ENCODE measurements around the gene BRD9. TPM values are rescaled to one million over a fixed set of nuclear protein-coding genes. Genes with fewer than 3 reads are reported as not detected.
"Not testable (repeated sequence)": the region's sequence is repeated elsewhere in the genome, so short reads cannot be mapped to it uniquely, and the experiment has no call there.

BRD9 gene
- 10 to 100 TPM; 15.6 to 27.6 (median 24.3) TPM for polyA plus RNA-seq

GRCh38 chr5:892394-893136, at the start of gene BRD9, which contains the start of gene TRIP13:
TSS of gene BRD9 (minus strand) at chr5:892801. CDS start at chr5:892657, 144 bp downstream.
TSS of gene TRIP13 (plus strand) at chr5:892884. CDS start at chr5:892999, 115 bp downstream.
- WGBS, 3 donors: 0% methylated on average over 73 to 91 of the region's 91 CpGs
- H3K27ac ChIP-seq (ENCODE audit: low read depth, low read length): no peak within 1 kb of the TSS

- not testable (repeated sequence) for H3K27ac ChIP-seq (ENCODE audit: low read depth, low read length)
- 81 to 90% (median 87%) methylated on average over 2 of the region's 2 CpGs for WGBS, 3 donors
Observed at GRCh38 chr5:940741-941140, 48.1 kb upstream of the BRD9 start.

GRCh38 chr5:939368-939767, 46.8 kb upstream of the BRD9 start:
- no peak overlapping the region for H3K27ac ChIP-seq (ENCODE audit: low read depth, low read length)
- 78 to 81% (median 79%) methylated on average over 7 of the region's 7 CpGs for WGBS, 3 donors

- no peak overlapping the region for H3K27ac ChIP-seq (ENCODE audit: low read depth, low read length)
- WGBS, 3 donors: 86 to 88% (median 87%) methylated on average over 14 of the region's 14 CpGs
Observed at GRCh38 chr5:937151-937924, 44.7 kb upstream of the BRD9 start.

- WGBS, 3 donors: 83 to 89% (median 87%) methylated on average over 19 of the region's 19 CpGs
- H3K27ac ChIP-seq (ENCODE audit: low read depth, low read length): no peak overlapping the region
Observed at GRCh38 chr5:936149-937144, 43.8 kb upstream of the BRD9 start.

- 65 to 92% (median 75%) methylated on average over 5 of the region's 5 CpGs for WGBS, 3 donors
Observed at GRCh38 chr5:935510-936084, 43.0 kb upstream of the BRD9 start.

GRCh38 chr5:934381-934967, 41.9 kb upstream of the BRD9 start:
- H3K27ac ChIP-seq (ENCODE audit: low read depth, low read length): not testable (repeated sequence)
- 85 to 91% (median 86%) methylated on average over 3 of the region's 3 CpGs for WGBS, 3 donors

More at GRCh38 chr5:935510-936084, 43.0 kb upstream of the BRD9 start:
- H3K27ac ChIP-seq (ENCODE audit: low read depth, low read length): no peak overlapping the region

GRCh38 chr5:933951-934350, 41.4 kb upstream of the BRD9 start:
- not testable (repeated sequence) for H3K27ac ChIP-seq (ENCODE audit: low read depth, low read length)

- 62 to 86% (median 80%) methylated on average over 3 of the region's 3 CpGs for WGBS, 3 donors
- no peak overlapping the region for H3K27ac ChIP-seq (ENCODE audit: low read depth, low read length)
Observed at GRCh38 chr5:933251-933861, 40.8 kb upstream of the BRD9 start.

GRCh38 chr5:932628-933250, 40.1 kb upstream of the BRD9 start:
- WGBS, 3 donors: 63 to 80% (median 64%) methylated on average over 4 of the region's 4 CpGs
- no peak overlapping the region for H3K27ac ChIP-seq (ENCODE audit: low read depth, low read length)

GRCh38 chr5:932151-932627, 39.6 kb upstream of the BRD9 start:
- WGBS, 3 donors: 91 to 93% (median 92%) methylated on average over 8 of the region's 8 CpGs

GRCh38 chr5:931570-932145, 39.1 kb upstream of the BRD9 start:
- no peak overlapping the region for H3K27ac ChIP-seq (ENCODE audit: low read depth, low read length)
- 81 to 87% (median 84%) methylated on average over 13 of the region's 13 CpGs for WGBS, 3 donors

More at GRCh38 chr5:932151-932627, 39.6 kb upstream of the BRD9 start:
- H3K27ac ChIP-seq (ENCODE audit: low read depth, low read length): no peak overlapping the region

GRCh38 chr5:930866-931265, 38.3 kb upstream of the BRD9 start:
- 67 to 86% (median 78%) methylated on average over 8 of the region's 8 CpGs for WGBS, 3 donors
- no peak overlapping the region for H3K27ac ChIP-seq (ENCODE audit: low read depth, low read length)

- no peak overlapping the region for H3K27ac ChIP-seq (ENCODE audit: low read depth, low read length)
Observed at GRCh38 chr5:929596-929995, 37.0 kb upstream of the BRD9 start.

GRCh38 chr5:929182-929581, 36.6 kb upstream of the BRD9 start:
- H3K27ac ChIP-seq (ENCODE audit: low read depth, low read length): not testable (repeated sequence)

GRCh38 chr5:927172-928015, 34.8 kb upstream of the BRD9 start:
- WGBS, 3 donors: 78 to 79% (median 79%) methylated on average over 29 to 30 of the region's 30 CpGs
- H3K27ac ChIP-seq (ENCODE audit: low read depth, low read length): no peak overlapping the region

Measured in adipose tissue (tissue), 3 donors.